DND-41 (cell line): Measurements from ENCODE around the gene ZFP90.

Experiments
- ATAC-seq: fragments of 200-7000 bp; cut with Tn5 transposase; 3 replicates; pipeline ENCODE4 v1.9.1; 2021; ENCODE audit warnings: low read depth; ENCODE audit not compliant: insufficient read depth
- DNase-seq: peaks from one replicate; pipeline ENCODE4 v3.0.0-alpha.2; 2020
- H2AFZ ChIP-seq: 2 replicates; pipeline ENCODE4 v1.6.0; 2012; ENCODE audit warnings: low read depth, low read length
- H3K27ac ChIP-seq: 2 replicates; pipeline ENCODE4 v1.5.1; 2012; ENCODE audit warnings: low read length, inconsistent platforms
- H3K27me3 ChIP-seq: fragments of 200-600 bp; sonication (generic); 2 replicates; pipeline ENCODE4 v1.6.0; 2012; ENCODE audit warnings: low read length, mild to moderate bottlenecking, inconsistent platforms; ENCODE audit not compliant: insufficient read depth, poor library complexity
- H3K36me3 ChIP-seq: 2 replicates; pipeline ENCODE4 v1.5.1; 2012; ENCODE audit warnings: low read length, inconsistent platforms; ENCODE audit not compliant: insufficient read depth
- H3K4me1 ChIP-seq: 2 replicates; pipeline ENCODE4 v1.5.1; 2012; ENCODE audit warnings: mild to moderate bottlenecking, low read length; ENCODE audit not compliant: insufficient read depth
- H3K4me2 ChIP-seq: 2 replicates; pipeline ENCODE4 v1.6.0; 2012; ENCODE audit warnings: mild to moderate bottlenecking, moderate library complexity, low read length, inconsistent platforms; ENCODE audit not compliant: insufficient read depth
- H3K4me3 ChIP-seq, 2 experiments: fragments of 200-600 bp in 1 of 2; shearing (Covaris generic) in 1 of 2; 2 replicates each; pipeline ENCODE4 v1.5.1; 2012 to 2016; ENCODE audit warnings: inconsistent platforms in 2 of 2, low read length in 2 of 2, mild to moderate bottlenecking in 2 of 2, low read depth in 1 of 2, moderate library complexity in 1 of 2
- H3K79me2 ChIP-seq: 2 replicates; pipeline ENCODE4 v1.6.0; 2012; ENCODE audit warnings: low read length, inconsistent platforms; ENCODE audit not compliant: insufficient read depth
- H3K9ac ChIP-seq: 2 replicates; pipeline ENCODE4 v1.6.0; 2012; ENCODE audit warnings: low read depth, mild to moderate bottlenecking, inconsistent platforms, low read length, moderate library complexity
- H3K9me3 ChIP-seq: 2 replicates; pipeline ENCODE4 v1.5.1; 2012; ENCODE audit warnings: low read length, moderate library complexity, mild to moderate bottlenecking, inconsistent platforms; ENCODE audit not compliant: insufficient read depth, severe bottlenecking
- H4K20me1 ChIP-seq: 2 replicates; pipeline ENCODE4 v1.6.0; 2012; ENCODE audit warnings: low read length; ENCODE audit not compliant: insufficient read depth
- EZH2 ChIP-seq: IDR thresholded peaks from 3 replicates; pipeline ENCODE4 v1.6.1; 2012; ENCODE audit warnings: borderline replicate concordance, low read depth, mild to moderate bottlenecking, moderate library complexity, low read length, inconsistent platforms; ENCODE audit not compliant: severe bottlenecking
- TF ChIP-seq, protein P1 (sequence below): IDR thresholded peaks from 2 replicates; pipeline ENCODE4 v1.5.1; 2012; ENCODE audit warnings: borderline replicate concordance, low read length, moderate library complexity, mild to moderate bottlenecking; ENCODE audit not compliant: poor library complexity, severe bottlenecking; ENCODE audit errors: extremely low read depth

Gene ZFP90

DNA sequence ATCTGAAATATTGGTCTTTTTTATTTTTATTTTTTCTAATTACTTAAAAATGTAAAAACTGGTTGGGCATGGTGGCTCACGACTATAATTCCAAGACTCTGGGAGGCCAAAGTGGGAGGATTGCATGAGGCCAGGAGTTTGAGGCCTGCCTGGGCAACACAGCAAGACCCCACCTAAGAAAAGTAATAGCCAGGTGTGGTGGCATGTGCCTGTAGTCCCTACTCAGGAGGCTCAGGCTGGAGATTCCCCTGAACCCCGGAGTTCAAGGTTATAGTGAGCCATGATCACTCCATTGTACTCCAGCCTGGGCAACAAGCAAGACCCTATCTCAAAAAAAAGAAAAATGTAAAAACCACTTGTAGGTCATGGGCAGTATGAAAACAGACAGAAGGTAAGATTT is 69.2 kb downstream of the ZFP90 start:
- no peak overlapping the region for H3K4me2 ChIP-seq
- H3K27me3 ChIP-seq = no peaks in the 10 kb centered on the region
- no peak overlapping the region for H3K27ac ChIP-seq
- H3K36me3 ChIP-seq = no peaks in the 10 kb centered on the region
- no peaks in the 10 kb centered on the region for H3K79me2 ChIP-seq
- no peaks in the 10 kb centered on the region for H4K20me1 ChIP-seq
- no peak for TF ChIP-seq EZH2
- TF ChIP-seq, protein P1, sequence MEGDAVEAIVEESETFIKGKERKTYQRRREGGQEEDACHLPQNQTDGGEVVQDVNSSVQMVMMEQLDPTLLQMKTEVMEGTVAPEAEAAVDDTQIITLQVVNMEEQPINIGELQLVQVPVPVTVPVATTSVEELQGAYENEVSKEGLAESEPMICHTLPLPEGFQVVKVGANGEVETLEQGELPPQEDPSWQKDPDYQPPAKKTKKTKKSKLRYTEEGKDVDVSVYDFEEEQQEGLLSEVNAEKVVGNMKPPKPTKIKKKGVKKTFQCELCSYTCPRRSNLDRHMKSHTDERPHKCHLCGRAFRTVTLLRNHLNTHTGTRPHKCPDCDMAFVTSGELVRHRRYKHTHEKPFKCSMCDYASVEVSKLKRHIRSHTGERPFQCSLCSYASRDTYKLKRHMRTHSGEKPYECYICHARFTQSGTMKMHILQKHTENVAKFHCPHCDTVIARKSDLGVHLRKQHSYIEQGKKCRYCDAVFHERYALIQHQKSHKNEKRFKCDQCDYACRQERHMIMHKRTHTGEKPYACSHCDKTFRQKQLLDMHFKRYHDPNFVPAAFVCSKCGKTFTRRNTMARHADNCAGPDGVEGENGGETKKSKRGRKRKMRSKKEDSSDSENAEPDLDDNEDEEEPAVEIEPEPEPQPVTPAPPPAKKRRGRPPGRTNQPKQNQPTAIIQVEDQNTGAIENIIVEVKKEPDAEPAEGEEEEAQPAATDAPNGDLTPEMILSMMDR = no peak
- H2AFZ ChIP-seq = no peak overlapping the region
- H3K4me1 ChIP-seq = no peaks in the 10 kb centered on the region
- H3K9me3 ChIP-seq = no peaks in the 10 kb centered on the region
- no peak for ATAC-seq
- no peak overlapping the region for H3K4me3 ChIP-seq
- no peak for DNase-seq
- H3K9ac ChIP-seq = no peak overlapping the region

DNA sequence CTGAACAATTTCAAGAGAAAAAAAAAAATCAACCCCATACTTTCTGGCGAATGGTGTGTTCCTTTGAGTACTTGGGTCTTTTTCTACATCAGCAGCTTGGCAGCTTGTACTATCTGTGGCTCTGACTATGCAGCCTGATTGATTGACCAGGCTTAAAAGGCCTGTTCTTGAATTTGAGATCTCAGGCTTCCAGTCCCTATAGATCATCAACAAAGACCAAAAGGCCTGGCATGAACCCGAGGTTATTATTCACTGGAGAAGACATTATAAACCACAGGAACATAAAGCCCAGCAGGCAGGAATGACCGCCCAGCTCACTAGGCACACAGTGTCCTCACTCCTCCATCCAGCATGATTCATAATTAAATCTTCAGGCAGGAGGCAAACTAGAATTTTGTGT is 73.9 kb downstream of the ZFP90 start:
- Histone ChIP-seq H3K9me3 (peaks cover 7% of the 10 kb centered on the region), H3K27me3 (no peaks in the 10 kb centered on the region), H2AFZ (no peak overlapping the region), H3K27ac (no peak overlapping the region), H3K9ac (no peak overlapping the region), H3K79me2 (no peaks in the 10 kb centered on the region), H3K36me3 (no peaks in the 10 kb centered on the region), H4K20me1 (no peaks in the 10 kb centered on the region), H3K4me1 (no peaks in the 10 kb centered on the region), H3K4me3 (no peak overlapping the region), H3K4me2 (no peak overlapping the region)
- ATAC-seq (no peak), DNase-seq (no peak)
- TF ChIP-seq EZH2 = no peak
- TF ChIP-seq, protein P1 = no peak

DNA sequence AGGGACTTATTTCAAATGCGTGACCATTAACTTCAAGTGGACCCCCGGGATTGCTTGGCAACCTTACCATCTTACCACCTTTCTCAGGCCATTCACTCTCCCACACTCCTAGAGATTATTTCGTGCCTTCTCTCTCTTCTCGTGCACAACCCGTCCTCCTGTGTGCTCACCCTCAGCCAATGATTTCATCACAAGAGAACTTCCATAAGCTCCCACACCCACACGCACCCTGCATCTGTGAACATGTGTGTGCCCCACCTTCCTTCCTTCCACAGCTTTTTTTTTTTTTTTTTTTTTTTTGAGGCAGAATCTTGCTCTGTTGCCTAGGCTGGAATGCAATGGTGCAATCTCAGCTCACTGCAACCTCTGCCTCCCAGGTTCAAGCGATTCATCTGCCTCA is 78.6 kb downstream of the ZFP90 start:
- DNase-seq (no peak), ATAC-seq (no peak)
- Histone ChIP-seq H3K9ac (no peak overlapping the region), H3K27ac (no peak overlapping the region), H4K20me1 (no peaks in the 10 kb centered on the region), H3K27me3 (no peaks in the 10 kb centered on the region), H2AFZ (no peak overlapping the region), H3K9me3 (peaks cover 7% of the 10 kb centered on the region), H3K79me2 (no peaks in the 10 kb centered on the region), H3K36me3 (no peaks in the 10 kb centered on the region), H3K4me3 (no peak overlapping the region), H3K4me1 (no peaks in the 10 kb centered on the region), H3K4me2 (no peak overlapping the region)
- TF ChIP-seq, protein P1 = no peak
- TF ChIP-seq EZH2 = no peak
